Esophagus muscularis mucosa (tissue), 4 donors: ENCODE results near the gene EDIL3. TPM values are rescaled to one million over a fixed set of nuclear protein-coding genes. Genes with fewer than 3 reads are reported as not detected.

Experiments
- DNase-seq: peaks from one replicate; pipeline ENCODE4 v3.0.0-alpha.2; 2017; ENCODE audit errors: extremely low spot score
- H3K27ac ChIP-seq, 4 donors: fragments of 200-600 bp; sonication (generic); replicated peaks in 1 of 4; 1 replicate in 3 of 4; 2 replicates in 1 of 4; pipeline ENCODE4 v1.5.1; 2016 to 2019; ENCODE audit warnings: mild to moderate bottlenecking in 1 of 4
- H3K27me3 ChIP-seq, 4 donors: fragments of 200-600 bp; sonication (generic); one replicate each; pipeline versions ENCODE4 v1.5.1 to v1.6.0; 2016 to 2019
- H3K36me3 ChIP-seq, 4 donors: fragments of 200-600 bp; sonication (generic); one replicate each; pipeline ENCODE4 v1.5.1; 2016 to 2019
- H3K4me1 ChIP-seq, 4 donors: fragments of 200-600 bp; sonication (generic); one replicate each; pipeline ENCODE4 v1.5.1; 2016 to 2019
- H3K4me3 ChIP-seq, 4 donors: fragments of 200-600 bp; sonication (generic); 1 replicate in 2 of 4; 2 replicates in 2 of 4; pipeline ENCODE4 v1.5.1; 2016 to 2019; ENCODE audit warnings: mild to moderate bottlenecking in 4 of 4, moderate library complexity in 1 of 4
- H3K9me3 ChIP-seq, 4 donors: fragments of 200-600 bp; sonication (generic); 1 replicate in 3 of 4; 2 replicates in 1 of 4; pipeline ENCODE4 v1.5.1; 2016 to 2019
- EP300 ChIP-seq: sonication (generic); formaldehyde crosslinking; IDR thresholded peaks from one replicate; pipeline ENCODE4 v1.6.1; 2017; ENCODE audit warnings: antibody characterized with exemption
- POLR2A ChIP-seq: fragments of 450-650 bp; IDR thresholded peaks from one replicate; pipeline ENCODE4 v1.6.1; 2017; ENCODE audit warnings: antibody characterized with exemption, moderate library complexity, mild to moderate bottlenecking, low read depth
- POLR2AphosphoS5 ChIP-seq, 2 donors: sonication (generic); formaldehyde crosslinking; IDR thresholded peaks; one replicate each; pipeline ENCODE4 v1.6.1; 2017; ENCODE audit warnings: antibody characterized with exemption in 2 of 2
- WGBS: methylation state at CpG from one replicate; pipeline ENCODE4 v1.1.5; 2018; 5-methylcytosine and 5-hydroxymethylcytosine counted together
- intact Hi-C: fragments of 100-400 bp; cut with DNase I; formaldehyde crosslinking; loops from one replicate; pipeline ENCODE4 v1.15.1; 2023
- total RNA-seq, 4 donors: library from RNA; depleted of rRNA; stranded (reverse); fragments of >200 nt; gene quantifications; one replicate each; pipeline versions ENCODE4 v1.1.0 to v1.2.1, GENCODE V29; 2016
- TF ChIP-seq, protein P1 (sequence below), 3 experiments: fragments of 200-600 bp in 2 of 3; fragments of 450-650 bp in 1 of 3; sonication (generic) in 2 of 3; IDR thresholded peaks; one replicate each; pipeline ENCODE4 v1.5.1; 2017 to 2019; ENCODE audit warnings: antibody characterized with exemption in 3 of 3, mild to moderate bottlenecking in 2 of 3, moderate library complexity in 1 of 3

The EDIL3 gene
- total RNA-seq, 4 donors from 2014 or later: 10.0 to 17.9 (median 10.8) TPM

DNA sequence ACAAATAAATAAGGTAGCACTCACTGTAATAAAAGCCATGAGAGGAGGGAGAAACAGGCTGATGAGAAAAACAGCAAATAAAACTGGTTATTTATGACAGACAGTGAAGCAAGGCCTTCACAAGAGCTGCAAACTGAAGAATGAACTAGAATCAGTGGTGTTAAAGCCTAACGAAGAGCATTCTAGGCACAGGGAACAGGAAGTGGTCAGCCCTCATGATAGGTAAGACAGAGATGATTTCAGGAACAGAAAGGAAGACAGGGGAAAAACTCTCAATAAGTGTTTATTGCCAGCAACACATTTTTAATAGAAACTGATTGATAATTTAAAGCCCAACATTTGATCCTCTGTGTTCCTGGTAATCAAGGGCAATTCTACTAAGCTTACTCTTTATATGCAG is 124.5 kb downstream of the EDIL3 start:
- TF ChIP-seq POLR2A (no peak), POLR2AphosphoS5 (IDR thresholded peaks at IDR 0.05) (no peak), EP300 (no peak)
- TF ChIP-seq, protein P1, sequence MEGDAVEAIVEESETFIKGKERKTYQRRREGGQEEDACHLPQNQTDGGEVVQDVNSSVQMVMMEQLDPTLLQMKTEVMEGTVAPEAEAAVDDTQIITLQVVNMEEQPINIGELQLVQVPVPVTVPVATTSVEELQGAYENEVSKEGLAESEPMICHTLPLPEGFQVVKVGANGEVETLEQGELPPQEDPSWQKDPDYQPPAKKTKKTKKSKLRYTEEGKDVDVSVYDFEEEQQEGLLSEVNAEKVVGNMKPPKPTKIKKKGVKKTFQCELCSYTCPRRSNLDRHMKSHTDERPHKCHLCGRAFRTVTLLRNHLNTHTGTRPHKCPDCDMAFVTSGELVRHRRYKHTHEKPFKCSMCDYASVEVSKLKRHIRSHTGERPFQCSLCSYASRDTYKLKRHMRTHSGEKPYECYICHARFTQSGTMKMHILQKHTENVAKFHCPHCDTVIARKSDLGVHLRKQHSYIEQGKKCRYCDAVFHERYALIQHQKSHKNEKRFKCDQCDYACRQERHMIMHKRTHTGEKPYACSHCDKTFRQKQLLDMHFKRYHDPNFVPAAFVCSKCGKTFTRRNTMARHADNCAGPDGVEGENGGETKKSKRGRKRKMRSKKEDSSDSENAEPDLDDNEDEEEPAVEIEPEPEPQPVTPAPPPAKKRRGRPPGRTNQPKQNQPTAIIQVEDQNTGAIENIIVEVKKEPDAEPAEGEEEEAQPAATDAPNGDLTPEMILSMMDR (IDR thresholded peaks at IDR 0.05): no peak
- Histone ChIP-seq H3K4me3 (no peak overlapping the region), H3K27me3 (no peaks in the 10 kb centered on the region), H3K27ac (no peak overlapping the region), H3K4me1 (no peaks in the 10 kb centered on the region), H3K9me3 (no peaks in the 10 kb centered on the region), H3K36me3 (no peaks in the 10 kb centered on the region)
- DNase-seq: no peak
- 58% methylated on average over 1 of the region's 1 CpG for WGBS
- intact Hi-C loops: no loop called here

DNA sequence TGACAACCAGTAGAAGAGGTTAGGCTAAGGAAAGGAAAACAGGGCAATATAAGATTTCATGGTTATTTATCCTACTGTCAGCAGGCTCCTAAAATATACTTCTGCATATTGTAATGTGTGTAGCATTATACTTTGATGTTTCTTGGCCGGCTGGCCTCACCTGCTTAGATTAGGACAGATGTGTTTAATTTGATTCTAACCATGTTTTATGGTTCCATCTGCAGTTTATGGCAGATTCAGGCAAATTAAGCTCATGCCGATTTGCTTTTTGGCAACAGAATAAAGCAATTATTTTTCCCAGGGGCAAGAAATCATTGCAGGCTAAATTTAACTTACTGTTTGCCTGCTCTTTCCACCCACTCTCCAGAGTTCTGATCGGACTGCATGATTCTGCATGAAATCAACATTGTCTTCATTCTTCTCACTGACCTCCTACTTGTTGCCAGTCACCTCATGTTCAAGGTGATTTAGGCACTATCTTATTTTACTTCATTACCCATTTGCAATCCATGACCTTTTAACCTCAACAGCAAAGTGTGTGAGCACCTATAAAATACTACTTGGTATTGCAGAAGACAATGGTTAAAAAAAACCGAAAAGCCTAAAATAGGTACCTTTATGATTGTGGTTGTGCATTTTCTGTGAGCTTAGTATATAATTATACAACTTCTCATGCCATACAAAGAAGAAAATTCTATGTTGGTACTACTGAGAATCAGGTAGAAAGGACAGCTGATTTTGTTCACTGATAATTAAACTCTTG is 125.2 kb downstream of the EDIL3 start:
- no peaks in the 10 kb centered on the region for H3K9me3 ChIP-seq
- intact Hi-C loops: no loop called here
- WGBS: 74% methylated on average over 4 of the region's 4 CpGs
- DNase-seq: no peak
- no peak overlapping the region for H3K27ac ChIP-seq
- H3K36me3 ChIP-seq: no peaks in the 10 kb centered on the region
- H3K27me3 ChIP-seq: no peaks in the 10 kb centered on the region
- TF ChIP-seq, protein P1 (IDR thresholded peaks at IDR 0.05): no peak
- TF ChIP-seq POLR2AphosphoS5 (IDR thresholded peaks at IDR 0.05) (no peak), EP300 (no peak), POLR2A (no peak)
- H3K4me1 ChIP-seq: no peaks in the 10 kb centered on the region
- H3K4me3 ChIP-seq: no peak overlapping the region

DNA sequence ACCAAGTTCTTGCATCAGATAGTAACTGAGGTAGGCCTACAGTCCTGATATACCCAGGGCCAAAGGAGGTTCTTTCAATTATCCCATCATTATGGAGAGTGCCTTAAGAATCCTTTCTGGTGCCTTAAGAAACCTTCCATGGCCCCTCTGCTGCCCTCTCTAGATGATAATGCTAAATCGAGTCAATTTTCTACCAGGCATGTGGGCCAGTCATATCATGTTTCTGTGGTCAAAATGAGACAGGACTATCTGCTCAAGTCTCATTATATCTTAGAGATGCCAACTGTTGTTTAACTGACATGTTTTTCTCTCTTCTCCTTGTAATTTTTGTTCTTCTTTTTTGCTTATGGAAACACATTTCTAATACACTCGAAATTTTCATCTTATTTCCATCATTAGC is 127.6 kb downstream of the EDIL3 start:
- H3K9me3 ChIP-seq: no peaks in the 10 kb centered on the region
- intact Hi-C loops: no loop called here
- H3K4me1 ChIP-seq: no peaks in the 10 kb centered on the region
- H3K4me3 ChIP-seq: no peak overlapping the region
- 90% methylated on average over 2 of the region's 2 CpGs for WGBS
- DNase-seq: no peak
- no peaks in the 10 kb centered on the region for H3K36me3 ChIP-seq
- TF ChIP-seq, protein P1 (IDR thresholded peaks at IDR 0.05): no peak
- TF ChIP-seq POLR2AphosphoS5 (IDR thresholded peaks at IDR 0.05) (no peak), POLR2A (no peak), EP300 (no peak)
- no peak overlapping the region for H3K27ac ChIP-seq
- H3K27me3 ChIP-seq: no peaks in the 10 kb centered on the region

DNA sequence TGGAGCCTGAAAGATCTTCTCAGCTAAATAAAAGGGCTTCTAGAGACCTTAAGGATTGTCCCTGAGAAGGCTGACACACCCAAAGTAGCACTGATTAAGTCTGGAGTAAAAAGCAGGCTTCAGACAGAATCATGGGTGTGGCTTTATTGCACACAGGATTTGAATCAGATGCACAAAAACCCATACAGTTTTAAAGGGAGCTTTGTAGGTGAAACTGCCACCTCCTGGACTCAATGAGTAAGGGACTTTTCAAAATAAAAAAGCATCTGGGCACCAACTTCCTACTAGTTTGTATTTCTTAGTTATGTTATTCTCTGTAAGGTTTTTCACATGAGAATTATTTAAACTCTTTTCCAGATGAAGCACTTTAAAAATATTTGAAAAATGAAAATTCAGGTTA is 129.4 kb downstream of the EDIL3 start:
- intact Hi-C loops: no loop called here
- Histone ChIP-seq H3K27me3 (no peaks in the 10 kb centered on the region), H3K36me3 (no peaks in the 10 kb centered on the region), H3K4me1 (no peaks in the 10 kb centered on the region), H3K4me3 (no peak overlapping the region), H3K27ac (no peak overlapping the region), H3K9me3 (no peaks in the 10 kb centered on the region)
- TF ChIP-seq, protein P1 (IDR thresholded peaks at IDR 0.05): peak in 1 of 3 experiments; percentile 21
- no peak for TF ChIP-seq POLR2AphosphoS5 (IDR thresholded peaks at IDR 0.05)
- no peak for TF ChIP-seq EP300
- TF ChIP-seq POLR2A: no peak
- no peak for DNase-seq

DNA sequence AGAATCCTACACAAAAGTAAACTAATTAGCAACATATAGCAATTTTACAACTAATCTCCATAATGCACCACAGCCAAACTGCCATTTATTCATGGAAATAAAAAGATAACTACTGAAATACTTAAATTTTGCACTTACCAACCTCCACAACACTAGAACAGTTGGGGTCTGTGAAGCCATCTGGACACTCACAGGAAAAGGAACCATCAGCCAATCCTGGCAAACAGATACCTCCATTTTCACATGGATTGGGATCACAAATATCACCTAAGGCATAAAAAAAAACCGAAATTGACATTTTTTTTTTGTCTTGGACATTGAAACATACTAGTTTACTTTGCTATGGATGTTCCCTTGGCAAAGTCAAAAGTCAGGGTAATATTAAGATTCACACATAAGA is 130.7 kb downstream of the EDIL3 start:
- TF ChIP-seq, protein P1 (IDR thresholded peaks at IDR 0.05): no peak
- TF ChIP-seq POLR2AphosphoS5 (IDR thresholded peaks at IDR 0.05) (no peak), EP300 (no peak), POLR2A (no peak)
- no peaks in the 10 kb centered on the region for H3K4me1 ChIP-seq
- H3K36me3 ChIP-seq: no peaks in the 10 kb centered on the region
- no peaks in the 10 kb centered on the region for H3K27me3 ChIP-seq
- no peak for DNase-seq
- H3K4me3 ChIP-seq: no peak overlapping the region
- H3K27ac ChIP-seq: no peak overlapping the region
- no peaks in the 10 kb centered on the region for H3K9me3 ChIP-seq
- intact Hi-C loops: no loop called here
- 91% methylated on average over 1 of the region's 1 CpG for WGBS
